ENCODE data around the gene SECISBP2.

The SECISBP2 gene

GRCh38 chr9:89323390-89323789 is 5.1 kb downstream of the SECISBP2 start:
- no peak for DNase-seq (ENCODE audit: low read depth, low spot score)

GRCh38 chr9:89325733-89326132 is 7.4 kb downstream of the SECISBP2 start:
- DNase-seq (ENCODE audit: low read depth, low spot score), result no peak
- no peaks in the 10 kb centered on the region for H3K27me3 ChIP-seq (ENCODE audit: insufficient read depth, insufficient read length)
- no peak overlapping the region for H3K9ac ChIP-seq (ENCODE audit: insufficient read length, low read depth)
- no peaks in the 10 kb centered on the region for H3K4me1 ChIP-seq (ENCODE audit: insufficient read depth, insufficient read length)
- no peak overlapping the region for H3K4me3 ChIP-seq (ENCODE audit: insufficient read length, low read depth)
- H3K9me3 ChIP-seq (ENCODE audit: insufficient read depth, low read length), result no peaks in the 10 kb centered on the region
- TF ChIP-seq ZNF274 (IDR thresholded peaks at IDR 0.05; ENCODE audit: low read depth, low read length) (no peak), YY1 (IDR thresholded peaks at IDR 0.05; ENCODE audit: insufficient read depth, insufficient read length) (no peak), SUZ12 (IDR thresholded peaks at IDR 0.05; ENCODE audit: extremely low read depth, insufficient read depth, insufficient read length) (no peak)
- peaks cover 69% of the 10 kb centered on the region for H3K36me3 ChIP-seq (ENCODE audit: insufficient read depth, insufficient read length, low read length)

More at GRCh38 chr9:89323390-89323789, 5.1 kb downstream of the SECISBP2 start:
- Histone ChIP-seq H3K27me3 (ENCODE audit: insufficient read depth, insufficient read length) (no peaks in the 10 kb centered on the region), H3K9me3 (ENCODE audit: insufficient read depth, low read length) (no peaks in the 10 kb centered on the region), H3K9ac (ENCODE audit: insufficient read length, low read depth) (no peak overlapping the region), H3K4me3 (ENCODE audit: insufficient read length, low read depth) (no peak overlapping the region), H3K4me1 (ENCODE audit: insufficient read depth, insufficient read length) (no peaks in the 10 kb centered on the region), H3K36me3 (ENCODE audit: insufficient read depth, insufficient read length, low read length) (peaks cover 52% of the 10 kb centered on the region)
- no peak for TF ChIP-seq SUZ12 (IDR thresholded peaks at IDR 0.05; ENCODE audit: extremely low read depth, insufficient read depth, insufficient read length)
- no peak for TF ChIP-seq ZNF274 (IDR thresholded peaks at IDR 0.05; ENCODE audit: low read depth, low read length)
- no peak for TF ChIP-seq YY1 (IDR thresholded peaks at IDR 0.05; ENCODE audit: insufficient read depth, insufficient read length)

DNA sequence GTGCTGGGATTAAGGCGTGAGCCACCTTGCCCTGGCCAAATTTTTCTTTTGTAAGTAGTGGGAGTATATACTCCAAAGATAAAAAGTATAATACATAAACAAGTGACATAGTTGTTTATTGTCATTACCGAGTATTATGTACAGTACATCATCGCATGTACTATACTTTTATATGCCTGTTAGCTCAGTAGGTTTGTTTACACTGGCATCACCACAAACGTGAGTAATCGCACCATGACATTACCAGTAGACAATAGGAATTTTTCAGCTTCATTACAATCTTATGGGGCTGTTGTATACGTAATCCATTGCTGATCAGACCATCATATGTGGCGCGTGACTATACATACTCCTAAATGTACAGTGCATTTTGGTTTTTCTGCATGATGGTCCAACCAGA is 9.8 kb downstream of the SECISBP2 start:
- no peak overlapping the region for H3K4me3 ChIP-seq (ENCODE audit: insufficient read length, low read depth)
- no peaks in the 10 kb centered on the region for H3K27me3 ChIP-seq (ENCODE audit: insufficient read depth, insufficient read length)
- H3K4me1 ChIP-seq (ENCODE audit: insufficient read depth, insufficient read length), result no peaks in the 10 kb centered on the region
- TF ChIP-seq ZNF274 (IDR thresholded peaks at IDR 0.05; ENCODE audit: low read depth, low read length), result no peak
- no peak for TF ChIP-seq YY1 (IDR thresholded peaks at IDR 0.05; ENCODE audit: insufficient read depth, insufficient read length)
- TF ChIP-seq SUZ12 (IDR thresholded peaks at IDR 0.05; ENCODE audit: extremely low read depth, insufficient read depth, insufficient read length), result no peak
- DNase-seq (ENCODE audit: low read depth, low spot score), result no peak
- no peaks in the 10 kb centered on the region for H3K9me3 ChIP-seq (ENCODE audit: insufficient read depth, low read length)
- no peak overlapping the region for H3K9ac ChIP-seq (ENCODE audit: insufficient read length, low read depth)
- H3K36me3 ChIP-seq (ENCODE audit: insufficient read depth, insufficient read length, low read length), result peaks cover 71% of the 10 kb centered on the region

- Histone ChIP-seq H3K4me1 (ENCODE audit: insufficient read depth, insufficient read length) (no peaks in the 10 kb centered on the region), H3K27me3 (ENCODE audit: insufficient read depth, insufficient read length) (no peaks in the 10 kb centered on the region), H3K9me3 (ENCODE audit: insufficient read depth, low read length) (no peaks in the 10 kb centered on the region), H3K4me3 (ENCODE audit: insufficient read length, low read depth) (no peak overlapping the region), H3K36me3 (ENCODE audit: insufficient read depth, insufficient read length, low read length) (peaks cover 79% of the 10 kb centered on the region), H3K9ac (ENCODE audit: insufficient read length, low read depth) (no peak overlapping the region)
- TF ChIP-seq ZNF274 (IDR thresholded peaks at IDR 0.05; ENCODE audit: low read depth, low read length), result no peak
- TF ChIP-seq YY1 (IDR thresholded peaks at IDR 0.05; ENCODE audit: insufficient read depth, insufficient read length), result no peak
- no peak for TF ChIP-seq SUZ12 (IDR thresholded peaks at IDR 0.05; ENCODE audit: extremely low read depth, insufficient read depth, insufficient read length)
- DNase-seq (ENCODE audit: low read depth, low spot score), result no peak
Measured at GRCh38 chr9:89329917-89330316, 11.6 kb downstream of the SECISBP2 start.

GRCh38 chr9:89330513-89330912 is 12.2 kb downstream of the SECISBP2 start:
- Histone ChIP-seq H3K4me1 (ENCODE audit: insufficient read depth, insufficient read length) (no peaks in the 10 kb centered on the region), H3K9ac (ENCODE audit: insufficient read length, low read depth) (no peak overlapping the region), H3K4me3 (ENCODE audit: insufficient read length, low read depth) (no peak overlapping the region), H3K9me3 (ENCODE audit: insufficient read depth, low read length) (no peaks in the 10 kb centered on the region), H3K27me3 (ENCODE audit: insufficient read depth, insufficient read length) (no peaks in the 10 kb centered on the region), H3K36me3 (ENCODE audit: insufficient read depth, insufficient read length, low read length) (peaks cover 85% of the 10 kb centered on the region)
- TF ChIP-seq SUZ12 (IDR thresholded peaks at IDR 0.05; ENCODE audit: extremely low read depth, insufficient read depth, insufficient read length), result no peak
- TF ChIP-seq ZNF274 (IDR thresholded peaks at IDR 0.05; ENCODE audit: low read depth, low read length), result no peak
- no peak for DNase-seq (ENCODE audit: low read depth, low spot score)

DNA sequence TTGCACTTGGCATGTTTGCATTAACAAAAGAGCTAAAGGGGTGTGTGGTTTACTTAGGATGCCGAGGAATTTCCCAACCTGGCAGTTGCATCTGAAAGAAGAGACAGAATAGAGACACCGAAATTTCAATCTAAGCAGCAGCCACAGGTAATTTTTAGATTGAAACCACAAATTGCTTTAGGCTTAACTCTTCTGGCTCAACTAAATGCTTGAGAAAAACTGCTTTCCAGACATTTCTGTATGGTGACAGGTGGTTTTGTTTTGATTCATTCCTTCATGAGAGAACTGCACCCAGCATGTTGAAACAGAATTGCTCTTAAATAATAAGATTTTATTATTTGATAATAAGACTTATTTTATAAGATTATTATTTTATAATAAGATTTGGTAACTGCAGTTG is 21.5 kb downstream of the SECISBP2 start:
- peaks cover 84% of the 10 kb centered on the region for H3K36me3 ChIP-seq (ENCODE audit: insufficient read depth, insufficient read length, low read length)
- no peak for DNase-seq (ENCODE audit: low read depth, low spot score)
- no peak for TF ChIP-seq SUZ12 (IDR thresholded peaks at IDR 0.05; ENCODE audit: extremely low read depth, insufficient read depth, insufficient read length)
- TF ChIP-seq ZNF274 (IDR thresholded peaks at IDR 0.05; ENCODE audit: low read depth, low read length), result no peak
- TF ChIP-seq YY1 (IDR thresholded peaks at IDR 0.05; ENCODE audit: insufficient read depth, insufficient read length), result no peak
- H3K9me3 ChIP-seq (ENCODE audit: insufficient read depth, low read length), result no peaks in the 10 kb centered on the region
- H3K4me1 ChIP-seq (ENCODE audit: insufficient read depth, insufficient read length), result no peaks in the 10 kb centered on the region
- no peak overlapping the region for H3K9ac ChIP-seq (ENCODE audit: insufficient read length, low read depth)
- H3K27me3 ChIP-seq (ENCODE audit: insufficient read depth, insufficient read length), result no peaks in the 10 kb centered on the region
- H3K4me3 ChIP-seq (ENCODE audit: insufficient read length, low read depth), result no peak overlapping the region

DNA sequence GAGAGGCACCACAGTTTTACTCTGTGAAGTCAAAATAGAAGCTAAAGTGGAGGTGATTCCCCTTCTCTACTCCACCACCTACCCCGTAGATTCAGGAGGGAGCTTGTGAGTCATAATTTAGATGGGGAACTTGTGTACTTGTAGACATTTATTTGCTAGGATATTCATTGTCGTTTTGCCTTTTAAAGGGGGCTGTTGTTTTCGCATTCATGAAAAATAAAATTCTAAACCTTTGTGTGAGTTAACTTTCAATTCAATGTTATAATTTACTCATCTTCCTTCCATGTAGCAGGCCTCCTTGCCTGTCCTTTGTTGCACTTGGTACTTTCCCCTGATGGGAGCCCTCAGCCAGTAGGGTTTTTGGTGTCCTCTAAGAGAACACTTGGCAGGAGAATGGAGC is 22.0 kb downstream of the SECISBP2 start:
- DNase-seq (ENCODE audit: low read depth, low spot score), result no peak
- Histone ChIP-seq H3K9ac (ENCODE audit: insufficient read length, low read depth) (no peak overlapping the region), H3K4me3 (ENCODE audit: insufficient read length, low read depth) (no peak overlapping the region), H3K27me3 (ENCODE audit: insufficient read depth, insufficient read length) (no peaks in the 10 kb centered on the region), H3K4me1 (ENCODE audit: insufficient read depth, insufficient read length) (no peaks in the 10 kb centered on the region), H3K9me3 (ENCODE audit: insufficient read depth, low read length) (no peaks in the 10 kb centered on the region), H3K36me3 (ENCODE audit: insufficient read depth, insufficient read length, low read length) (peaks cover 85% of the 10 kb centered on the region)
- no peak for TF ChIP-seq ZNF274 (IDR thresholded peaks at IDR 0.05; ENCODE audit: low read depth, low read length)
- TF ChIP-seq SUZ12 (IDR thresholded peaks at IDR 0.05; ENCODE audit: extremely low read depth, insufficient read depth, insufficient read length), result no peak
- TF ChIP-seq YY1 (IDR thresholded peaks at IDR 0.05; ENCODE audit: insufficient read depth, insufficient read length), result no peak

DNA sequence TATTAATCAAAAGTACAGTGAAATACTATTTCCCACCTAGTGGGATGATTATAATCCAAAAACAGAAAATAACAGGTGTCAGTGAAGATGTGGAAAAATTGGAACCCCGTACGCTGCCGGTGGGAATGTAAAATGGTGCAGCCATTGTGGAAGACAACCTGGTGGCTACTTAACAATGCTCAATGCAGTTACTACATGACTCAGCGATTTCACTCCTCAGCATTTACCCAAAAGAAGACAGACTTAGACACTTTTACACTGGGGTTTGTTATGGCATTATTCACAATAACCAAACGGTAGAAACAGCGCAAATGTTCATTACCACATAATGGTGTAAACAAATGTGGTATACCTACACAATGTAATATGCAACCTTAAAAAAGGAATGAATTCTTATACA is 23.9 kb downstream of the SECISBP2 start:
- TF ChIP-seq SUZ12 (IDR thresholded peaks at IDR 0.05; ENCODE audit: extremely low read depth, insufficient read depth, insufficient read length), result no peak
- no peak for TF ChIP-seq ZNF274 (IDR thresholded peaks at IDR 0.05; ENCODE audit: low read depth, low read length)
- TF ChIP-seq YY1 (IDR thresholded peaks at IDR 0.05; ENCODE audit: insufficient read depth, insufficient read length), result no peak
- Histone ChIP-seq H3K27me3 (ENCODE audit: insufficient read depth, insufficient read length) (no peaks in the 10 kb centered on the region), H3K36me3 (ENCODE audit: insufficient read depth, insufficient read length, low read length) (peaks cover 92% of the 10 kb centered on the region), H3K4me3 (ENCODE audit: insufficient read length, low read depth) (no peak overlapping the region), H3K9ac (ENCODE audit: insufficient read length, low read depth) (no peak overlapping the region), H3K4me1 (ENCODE audit: insufficient read depth, insufficient read length) (no peaks in the 10 kb centered on the region), H3K9me3 (ENCODE audit: insufficient read depth, low read length) (no peaks in the 10 kb centered on the region)
- DNase-seq (ENCODE audit: low read depth, low spot score), result no peak

Data from NT2/D1 (cell line).